HG03460 (cell line): ENCODE data around the gene FFAR4.
"Not testable (repeated sequence)": the region's sequence is repeated elsewhere in the genome, so short reads cannot be mapped to it uniquely, and the experiment has no call there.

Experiments used
- ATAC-seq: cut with Tn5 transposase; IDR thresholded peaks from one replicate; pipeline ENCODE4 v1.9.1; 2021; ENCODE audit not compliant: unreplicated experiment

The FFAR4 gene

GRCh38 chr10:93566435-93567276 lies at the start of gene FFAR4:
Gene FFAR4, plus strand, starts transcription at chr10:93566665. Its CDS starts 56 bp downstream, at chr10:93566721.
- ATAC-seq: no peak

DNA sequence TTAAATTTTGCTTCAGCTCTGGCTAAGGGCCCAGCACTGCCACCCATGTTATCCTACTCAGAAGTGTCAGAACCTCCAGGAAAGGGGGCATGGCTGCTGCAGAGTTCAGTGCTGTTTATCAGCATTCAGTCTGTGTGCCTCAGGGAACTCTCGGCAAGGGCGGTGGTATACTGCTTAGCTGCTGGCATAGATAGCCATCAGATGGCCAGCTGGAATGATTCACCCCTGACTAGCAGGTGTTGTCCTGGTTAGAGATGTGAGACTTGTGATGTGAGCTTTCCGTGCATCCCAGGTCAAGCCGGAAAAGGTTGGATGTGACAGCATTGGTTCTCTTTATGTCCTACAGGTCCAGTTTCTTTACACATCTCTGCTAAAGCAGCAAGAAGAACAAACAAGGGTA lies 47.9 kb upstream of the FFAR4 start:
- no peak for ATAC-seq

DNA sequence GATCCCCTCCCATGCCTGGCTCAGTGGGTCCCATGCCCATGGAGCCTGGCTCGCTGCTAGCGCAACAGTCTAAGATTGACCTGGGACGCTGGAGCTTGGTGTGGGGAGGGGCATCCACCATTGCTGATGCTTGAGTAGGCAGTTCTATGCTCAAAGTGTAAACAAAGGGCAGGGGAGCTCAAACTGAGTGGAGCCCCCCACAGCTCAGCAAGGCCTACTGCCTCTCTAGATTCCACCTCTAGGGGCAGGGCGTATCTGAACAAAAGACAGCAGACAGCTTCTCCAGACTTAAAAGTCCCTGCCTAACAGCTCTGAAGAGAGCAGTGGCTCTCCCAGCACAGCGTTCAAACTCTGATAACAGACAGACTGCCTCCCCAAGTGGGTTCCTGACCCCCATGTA lies 31.2 kb upstream of the FFAR4 start:
- ATAC-seq: no peak

GRCh38 chr10:93540871-93541270 lies 25.6 kb upstream of the FFAR4 start:
- not testable (repeated sequence) for ATAC-seq

DNA sequence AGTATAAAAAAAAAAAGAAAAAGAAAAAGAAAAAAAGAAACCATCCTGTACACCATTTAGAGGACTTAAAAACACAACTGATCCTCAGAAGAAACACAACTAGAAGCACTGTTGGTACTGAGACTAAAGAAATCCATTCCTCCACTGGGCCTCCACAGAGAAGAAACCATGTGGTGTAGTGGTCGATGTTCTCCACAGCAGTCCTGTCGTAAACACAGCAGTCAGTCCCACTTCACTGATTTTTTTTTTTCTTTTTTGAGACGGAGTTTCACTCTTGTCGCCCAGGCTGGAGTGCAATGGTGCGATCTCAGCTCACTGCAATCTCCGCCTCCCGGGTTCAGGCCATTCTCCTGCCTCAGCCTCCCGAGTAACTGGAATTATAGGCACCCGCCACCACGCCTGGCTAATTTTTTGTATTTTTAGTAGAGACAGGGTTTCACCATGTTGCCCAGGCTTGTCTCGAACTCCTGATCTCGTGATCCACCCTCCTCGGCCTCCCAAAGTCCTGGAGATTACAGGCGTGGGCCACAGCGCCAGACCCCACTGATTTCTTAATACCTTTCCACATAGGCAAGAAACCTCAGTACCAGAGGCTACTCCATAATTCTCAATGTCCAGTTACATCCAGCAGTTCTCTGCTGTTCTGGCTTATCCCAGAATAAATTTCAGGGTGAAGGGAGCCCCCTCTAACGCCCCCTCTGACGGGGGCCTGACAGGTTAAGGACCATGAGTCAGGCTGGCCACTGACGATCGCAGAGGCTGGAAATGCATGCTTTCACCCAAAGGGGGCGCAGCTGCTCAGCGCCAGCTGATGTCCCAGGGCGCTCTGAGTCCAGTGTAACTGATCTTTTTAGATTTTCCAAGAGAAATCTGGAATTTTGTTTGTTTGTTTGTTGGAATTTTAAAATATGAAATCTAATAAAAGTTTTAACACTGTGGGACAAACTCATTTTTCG lies 24.8 kb upstream of the FFAR4 start:
- no peak for ATAC-seq

DNA sequence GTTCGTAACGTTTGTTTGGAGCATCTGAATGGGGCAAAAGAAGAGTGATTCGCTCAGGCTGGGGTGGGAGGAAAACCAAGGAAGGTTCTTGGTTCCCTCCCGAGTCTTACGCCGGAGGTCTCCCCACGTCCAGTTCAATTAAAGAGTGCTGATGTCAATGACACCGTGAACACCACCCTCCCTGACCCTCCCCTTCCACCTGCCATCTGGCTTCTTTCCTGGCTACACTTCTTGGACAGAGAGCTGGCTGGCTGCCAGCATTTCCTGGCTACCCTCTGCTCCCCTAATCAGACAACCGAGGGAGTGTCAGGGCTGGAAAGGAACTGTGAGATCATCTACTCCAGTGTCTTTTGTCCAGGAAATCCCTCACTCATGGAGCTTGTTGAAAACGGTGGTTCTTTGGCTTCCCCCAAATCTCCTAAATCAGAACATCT lies 24.1 kb upstream of the FFAR4 start:
- no peak for ATAC-seq

- not testable (repeated sequence) for ATAC-seq
These were observed 19.5 kb upstream of the FFAR4 start for GRCh38 chr10:93546995-93547394.

DNA sequence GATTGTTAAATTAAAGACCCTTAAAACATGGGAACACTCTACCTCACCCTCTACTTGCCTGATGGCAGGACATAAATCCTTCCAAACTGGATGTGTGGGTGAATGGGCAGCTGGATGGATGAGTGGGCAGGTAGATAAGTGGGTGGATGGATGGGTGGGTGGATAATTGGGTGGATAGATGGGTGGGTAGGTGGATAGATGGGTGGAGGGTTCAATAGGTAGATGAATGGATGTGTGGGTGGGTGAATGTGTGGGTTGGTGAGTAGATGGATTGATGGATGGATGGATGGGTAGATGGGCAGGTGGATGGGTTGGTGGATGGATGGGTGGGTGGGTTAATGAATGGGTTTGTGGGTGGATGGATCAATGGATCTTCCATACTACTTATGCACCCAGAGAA lies 18.9 kb upstream of the FFAR4 start:
- no peak for ATAC-seq

DNA sequence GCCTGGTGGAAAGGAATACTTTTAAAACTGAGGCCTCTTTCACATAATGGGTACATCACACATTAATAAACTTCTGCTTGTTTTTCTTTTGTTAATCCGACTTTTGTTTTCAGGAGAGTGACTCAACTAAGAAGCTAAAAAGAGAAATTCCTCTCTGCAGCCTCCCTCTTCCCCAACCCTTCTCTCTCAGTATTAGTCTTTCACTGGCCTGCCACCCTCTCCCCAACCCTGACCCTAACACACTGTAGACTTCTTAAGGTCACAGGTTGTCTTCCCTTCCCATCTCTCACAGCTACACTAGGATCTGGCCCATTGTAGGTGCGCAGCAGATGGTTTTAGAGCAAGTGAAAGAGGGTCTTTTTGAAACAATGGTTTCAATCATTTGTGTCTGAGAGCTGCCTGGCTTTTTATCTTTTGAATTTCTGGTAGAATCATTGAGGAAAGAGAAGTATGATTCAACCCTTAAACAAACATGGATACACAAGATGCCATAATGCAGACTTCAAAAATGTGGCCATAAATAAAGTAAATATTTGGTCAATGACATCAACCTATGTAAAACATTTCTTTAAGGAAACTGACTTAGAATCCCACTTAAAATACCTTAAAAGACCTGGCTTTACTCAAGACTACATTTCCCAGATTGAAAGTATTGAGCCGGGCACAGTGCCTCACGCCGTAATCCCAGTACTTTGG lies 17.9 kb upstream of the FFAR4 start:
- no peak for ATAC-seq

- ATAC-seq: no peak
These were observed 15.9 kb upstream of the FFAR4 start for GRCh38 chr10:93550606-93551005.

- no peak for ATAC-seq
These were observed 13.7 kb upstream of the FFAR4 start for GRCh38 chr10:93552780-93553179.

- ATAC-seq: no peak
These were observed 12.8 kb upstream of the FFAR4 start for GRCh38 chr10:93553482-93554315.

DNA sequence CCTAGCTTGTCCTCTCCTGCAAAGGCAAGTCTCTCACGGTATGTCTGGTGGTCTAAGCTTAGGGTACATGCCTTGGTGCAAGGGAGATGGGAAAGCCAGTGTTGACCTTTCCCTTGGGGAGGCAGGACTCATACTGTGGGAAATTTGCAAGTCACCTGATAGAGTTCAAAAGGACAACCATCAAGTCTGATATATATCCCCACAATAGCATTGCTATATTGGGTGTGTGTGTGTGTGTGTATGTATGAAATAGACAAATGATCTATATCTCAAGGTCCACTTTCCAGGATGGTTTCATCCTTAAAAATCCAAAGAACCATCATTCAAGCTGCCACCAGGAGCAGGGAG lies 12.2 kb upstream of the FFAR4 start:
- ATAC-seq: no peak

DNA sequence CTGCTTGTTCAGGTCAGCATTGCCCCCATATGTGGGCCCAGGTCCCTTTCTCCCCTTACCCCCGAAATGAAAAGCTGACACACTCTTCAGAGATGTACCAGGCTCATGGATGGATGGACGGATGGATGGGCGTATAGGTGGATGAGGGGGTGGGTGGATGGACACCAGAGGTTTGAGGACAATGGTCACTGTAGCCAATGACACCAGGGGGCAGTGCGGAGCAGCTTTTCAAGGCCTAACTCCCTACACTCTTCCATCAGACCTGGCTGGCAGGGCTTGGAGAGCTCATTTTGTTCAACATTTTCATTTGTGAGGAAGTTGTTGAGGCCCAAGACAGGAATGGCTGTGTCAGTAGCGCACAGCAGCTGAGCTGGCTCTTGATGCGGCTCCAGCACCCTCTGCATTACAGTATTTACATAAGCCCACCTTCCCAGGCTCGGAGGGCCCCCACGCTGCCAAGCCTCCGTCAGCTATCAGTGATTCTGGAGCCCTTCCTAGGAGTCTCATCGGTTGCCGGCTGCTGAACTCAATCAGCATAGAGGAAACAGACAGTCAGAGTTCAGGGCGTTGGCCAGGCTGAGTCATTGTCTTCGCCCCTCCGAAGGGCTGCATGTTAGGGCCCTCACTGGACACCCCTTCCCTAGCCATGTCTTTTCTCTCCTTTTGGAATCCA lies 11.6 kb upstream of the FFAR4 start:
- no peak for ATAC-seq

DNA sequence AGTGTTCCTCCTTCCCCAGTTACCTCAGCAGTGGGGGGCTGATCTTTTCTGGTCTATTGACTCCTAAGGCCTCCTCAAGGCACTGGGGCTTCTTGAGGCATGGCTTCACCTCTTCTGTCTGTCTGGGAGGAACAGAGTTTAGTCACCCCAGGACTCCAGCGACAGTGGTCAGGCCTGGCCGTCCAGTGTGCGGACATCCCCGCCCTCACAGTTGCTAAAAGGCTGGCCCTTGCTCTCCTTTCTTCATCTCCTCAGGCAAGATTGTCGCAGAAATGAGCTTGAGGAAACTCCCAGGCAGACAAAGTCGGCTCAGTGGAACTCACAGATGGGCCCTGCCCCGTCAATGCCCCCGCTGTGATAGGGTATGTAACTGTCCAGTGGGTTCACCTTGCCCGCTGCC lies 7.0 kb upstream of the FFAR4 start:
- ATAC-seq: no peak

GRCh38 chr10:93560541-93560940 lies 5.9 kb upstream of the FFAR4 start:
- ATAC-seq: no peak

GRCh38 chr10:93565446-93565845 lies 1.0 kb upstream of the FFAR4 start:
- no peak for ATAC-seq

DNA sequence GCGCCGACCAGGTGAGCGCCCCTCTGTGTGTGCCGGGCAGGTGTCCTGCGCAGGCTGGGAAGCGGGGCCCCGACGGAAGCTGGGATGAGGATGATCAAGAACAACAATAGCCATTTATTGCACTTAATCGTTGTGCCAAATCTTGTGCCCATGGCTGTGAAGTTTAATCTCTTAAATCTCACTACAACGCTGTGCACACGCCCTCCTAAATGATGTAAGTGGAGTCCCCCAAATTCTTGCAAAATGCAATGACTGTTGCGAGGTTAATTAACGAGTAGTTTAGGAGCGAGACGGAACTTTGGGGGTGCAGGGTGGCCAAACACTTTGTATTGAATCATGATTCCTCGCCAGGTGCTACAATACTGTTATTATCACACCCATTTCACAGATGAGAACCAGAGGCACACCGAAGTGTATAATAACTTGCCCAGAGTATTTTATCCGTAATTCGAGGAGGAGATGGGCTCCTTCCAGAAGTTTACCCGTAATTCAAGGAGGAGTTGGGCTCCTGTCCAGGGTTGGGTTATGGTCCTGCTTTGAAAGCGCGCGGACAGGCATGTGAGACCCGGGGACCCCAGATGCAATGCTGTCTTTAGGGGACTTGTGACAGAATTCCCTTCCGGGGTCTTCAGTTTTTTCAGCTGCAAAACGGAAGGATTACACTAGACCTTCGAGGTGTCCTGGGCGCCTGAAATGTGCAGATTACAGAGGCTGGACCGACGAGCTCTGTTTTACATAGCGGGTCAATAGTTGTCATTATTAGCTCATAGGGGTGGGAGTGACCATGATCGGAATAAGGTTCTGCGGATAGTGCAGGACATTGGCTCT lies 1.0 kb downstream of the FFAR4 start:
- no peak for ATAC-seq

- ATAC-seq: no peak
These were observed 1.6 kb downstream of the FFAR4 start for GRCh38 chr10:93568105-93568390.
